Adrenal gland (tissue), 5 donors: ENCODE data around the gene SCAPER.

Experiments
- CTCF ChIP-seq, 6 experiments: fragments of 450-650 bp in 4 of 6; fragments of 200-600 bp in 2 of 6; sonication (generic) in 1 of 6; IDR thresholded peaks; 1 replicate in 5 of 6; 2 replicates in 1 of 6; pipeline versions ENCODE4 v1.5.1 to v1.8.0; 2016 to 2021; ENCODE audit warnings: antibody characterized with exemption in 6 of 6, mild to moderate bottlenecking in 2 of 6, moderate library complexity in 1 of 6
- POLR2A ChIP-seq, 2 donors: fragments of 450-650 bp; IDR thresholded peaks; one replicate each; pipeline ENCODE4 v1.6.1; 2017; ENCODE audit warnings: antibody characterized with exemption in 2 of 2, mild to moderate bottlenecking in 2 of 2, moderate library complexity in 1 of 2
- donor health status: DM: no; HTN: no; CAD: no.

- TF ChIP-seq POLR2A (IDR thresholded peaks at IDR 0.05), result no peak
- TF ChIP-seq CTCF (IDR thresholded peaks at IDR 0.05), result no peak
Observed at GRCh38 chr15:76376816-76377215, 528.3 kb downstream of the SCAPER start.
